NOMO-1 treated with DMSO at 0.1 percent for 48 hours (cell line): ENCODE data around the gene C2CD4A.

ENCODE experiments used
- DNase-seq: peaks from one replicate; lab custom pipeline; 2025; ENCODE audit not compliant: unreplicated experiment; lab: John Stamatoyannopoulos, UW

The C2CD4A gene

GRCh38 chr15:62099094-62099601 is 32.4 kb downstream of the C2CD4A start:
- DNase-seq: peak; percentile 88

- DNase-seq: no peak
Observed at GRCh38 chr15:62103431-62103830, 36.7 kb downstream of the C2CD4A start.

GRCh38 chr15:62104401-62104800 is 37.6 kb downstream of the C2CD4A start:
- DNase-seq: no peak

GRCh38 chr15:62104846-62105245 is 38.1 kb downstream of the C2CD4A start:
- no peak for DNase-seq

GRCh38 chr15:62105266-62105665 is 38.5 kb downstream of the C2CD4A start:
- DNase-seq: no peak

GRCh38 chr15:62106096-62106495 is 39.3 kb downstream of the C2CD4A start:
- DNase-seq: no peak

- DNase-seq: no peak
Observed at GRCh38 chr15:62107571-62108121, 40.9 kb downstream of the C2CD4A start.

- no peak for DNase-seq
Observed at GRCh38 chr15:62108411-62108810, 41.6 kb downstream of the C2CD4A start.

- DNase-seq: no peak
Observed at GRCh38 chr15:62109437-62109836, 42.7 kb downstream of the C2CD4A start.

- no peak for DNase-seq
Observed at GRCh38 chr15:62109982-62110851, 43.4 kb downstream of the C2CD4A start.

- DNase-seq: no peak
Observed at GRCh38 chr15:62112081-62112480, 45.3 kb downstream of the C2CD4A start.

- no peak for DNase-seq
Observed at GRCh38 chr15:62112616-62113593, 46.1 kb downstream of the C2CD4A start.

- DNase-seq: no peak
Observed at GRCh38 chr15:62115847-62116246, 49.1 kb downstream of the C2CD4A start.

GRCh38 chr15:62118520-62119226 is 51.9 kb downstream of the C2CD4A start:
- DNase-seq: no peak

- peak; percentile 81 for DNase-seq
Observed at GRCh38 chr15:62119227-62119864, 52.6 kb downstream of the C2CD4A start.

GRCh38 chr15:62119874-62120273 is 53.1 kb downstream of the C2CD4A start:
- no peak for DNase-seq
